ENCODE results near the gene RAC3. TPM values are rescaled to one million over a fixed set of nuclear protein-coding genes. Genes with fewer than 3 reads are reported as not detected.

The RAC3 gene
- total and polyA plus RNA-seq, 9 of the 15 experiments (the other 6 are each of a cell fraction or from before 2014, with no cell fraction given): 0.23 to 292 (median 118) TPM

- peak; percentile 26; the same call in 1 of the 2 replicates for TF ChIP-seq TFAP4 (CRISPR knock-in tag; IDR thresholded peaks at IDR 0.05; ENCODE audit: borderline replicate concordance)
These were observed 19.5 kb downstream of the RAC3 start (continued) for GRCh38 chr17:82050761-82051641.

GRCh38 chr17:82051776-82052637, 20.5 kb downstream of the RAC3 start, which contains the start of the genes GPS1 and RFNG:
TSS of gene GPS1 (plus strand) at chr17:82051898. CDS start at chr17:82051932, 34 bp downstream.
TSS of gene RFNG (minus strand) at chr17:82051811. CDS start at chr17:82051766, 45 bp downstream.
- in situ Hi-C loops (cut with MboI): no loop called here
- no peak for FAIRE-seq
- TF ChIP-seq E2F5 (CRISPR knock-in tag; IDR thresholded peaks at IDR 0.05) (no peak), FOXP1 (CRISPR knock-in tag; IDR thresholded peaks at IDR 0.05) (no peak), SIX5 (IDR thresholded peaks at IDR 0.05; ENCODE audit: borderline replicate concordance in 1 of 2, insufficient read depth in 1 of 2, low read depth in 1 of 2, low read length in 2 of 2) (0 out of 4 replicates have a peak, but pooled peaks of 1 of the 2 experiments have one; percentile 15), RAD51 (IDR thresholded peaks at IDR 0.05; ENCODE audit: borderline replicate concordance, low read depth) (no peak), CREM (IDR thresholded peaks at IDR 0.05; ENCODE audit: low read depth) (peak; percentile 83), KDM4B (IDR thresholded peaks at IDR 0.05; ENCODE audit: borderline replicate concordance in 2 of 2, low read depth in 1 of 2) (peak in 1 of 2 experiments; percentile 89; a peak in 2 of 4 replicates), ZNF134 (CRISPR knock-in tag; conservative IDR thresholded peaks at IDR 0.05) (no peak), ZFP91 (CRISPR knock-in tag; IDR thresholded peaks at IDR 0.05) (peak; percentile 95)

More at GRCh38 chr17:82051776-82052637, 20.5 kb downstream of the RAC3 start, which contains the start of the genes GPS1 and RFNG:
- H3K27me3 ChIP-seq (ENCODE audit: control insufficient read depth in 2 of 2, insufficient read depth in 2 of 2, low read length in 2 of 2): no peaks in the 10 kb centered on the region
- peak within 1 kb of the TSS; percentile 98 for H3K4me3 ChIP-seq
- BruUV-seq (replicated peaks): no TSS peak
- peak within 1 kb of the TSS; percentile 45 for H2AFZ ChIP-seq (ENCODE audit: low read depth, low read length)
- peaks cover 2% of the 10 kb centered on the region for H3K9me1 ChIP-seq (ENCODE audit: control insufficient read depth, insufficient read depth, low read length)
- ChIA-PET POLR2A (interaction anchor here (0.6 to 1.8 kb wide), 4 partner anchors 11 to 161 kb away, joined by 3 to 7 read pairs (median 3); no protein-coding TSS in a partner anchor), CTCF (ENCODE audit: low intra/inter-chr PET ratio) (no interaction called here)
- H3K36me3 ChIP-seq (ENCODE audit: control insufficient read depth, insufficient read depth, low read length): peaks cover 75% of the 10 kb centered on the region; the same call in 2 of the 3 replicates
- H3K4me2 ChIP-seq (ENCODE audit: insufficient read depth, low read length): peak within 1 kb of the TSS; percentile 88
- 0 out of 2 replicates have a peak, but pooled peaks cover 9% of the 10 kb centered on the region for H4K20me1 ChIP-seq (replicated peaks; ENCODE audit: control insufficient read depth, insufficient read depth, low read length)
- peak; percentile 85 to 88 (median 86) for DNase-seq (ENCODE audit: extremely low read depth in 1 of 4, low spot score in 3 of 4)
- H3K27ac ChIP-seq (ENCODE audit: extremely low read depth, low read depth, low read length): peak within 1 kb of the TSS; percentile 68
- peak within 1 kb of the TSS; percentile 80 to 97 for H3K9ac ChIP-seq (ENCODE audit: insufficient read depth in 1 of 2, low read depth in 2 of 2, low read length in 2 of 2)
- peak; percentile 87 for ATAC-seq
- no peaks in the 10 kb centered on the region for H3K9me3 ChIP-seq (replicated peaks; ENCODE audit: control insufficient read depth, insufficient read depth, low read depth, low read length)
- H3K79me2 ChIP-seq (ENCODE audit: control insufficient read depth, insufficient read depth, low read length): peaks cover 28% of the 10 kb centered on the region
- H3K4me1 ChIP-seq (replicated peaks in 1 of 2; ENCODE audit: control insufficient read depth in 2 of 2, insufficient read depth in 2 of 2, low read length in 2 of 2): peaks cover 6 to 92% of the 10 kb centered on the region in 2 experiments; a peak in 3 of 5 replicates
- under 1% methylated on average over 49 of the region's 94 CpGs for WGBS (ENCODE audit: insufficient coverage, low coverage, missing lambda C conversion rate)
- intact Hi-C loops (cut with micrococcal nuclease): no loop called here

Data from K562 (cell line).